Neural progenitor cell (in vitro differentiated cells): ENCODE data around the gene LAMP1. TPM values are rescaled to one million over a fixed set of nuclear protein-coding genes. Genes with fewer than 3 reads are reported as not detected.
A peak's percentile ranks its signal among the peaks of the same experiment; 100 is the strongest.

Experiments used
- DNase-seq: peaks from one replicate; pipeline ENCODE4 v3.0.0-alpha.2; 2016; ENCODE audit warnings: low spot score
- H2AFZ ChIP-seq: fragments of 200-600 bp; sonication (generic); replicated peaks from 2 replicates; pipeline ENCODE4 v1.6.1; 2016; ENCODE audit warnings: antibody characterized with exemption
- H3F3A ChIP-seq: fragments of 200-600 bp; sonication (generic); 2 replicates; pipeline ENCODE4 v1.6.1; 2016; ENCODE audit warnings: antibody characterized with exemption, low read depth
- H3K27ac ChIP-seq: fragments of 200-600 bp; sonication (generic); 2 replicates; pipeline ENCODE4 v1.5.1; 2016; ENCODE audit warnings: mild to moderate bottlenecking
- H3K27me3 ChIP-seq: fragments of 200-600 bp; sonication (generic); 2 replicates; pipeline ENCODE4 v1.6.1; 2016; ENCODE audit warnings: mild to moderate bottlenecking, moderate library complexity
- H3K36me3 ChIP-seq: fragments of 200-600 bp; sonication (generic); 2 replicates; pipeline ENCODE4 v1.5.1; 2016
- H3K4me1 ChIP-seq: fragments of 200-600 bp; sonication (generic); 2 replicates; pipeline ENCODE4 v1.6.1; 2016; ENCODE audit warnings: mixed run types
- H3K4me2 ChIP-seq: fragments of 200-600 bp; sonication (generic); 2 replicates; pipeline ENCODE4 v1.6.1; 2016
- H3K4me3 ChIP-seq: fragments of 200-600 bp; sonication (generic); 2 replicates; pipeline ENCODE4 v1.5.1; 2016
- H3K79me2 ChIP-seq: fragments of 200-600 bp; sonication (generic); 2 replicates; pipeline ENCODE4 v1.6.1; 2016; ENCODE audit warnings: low read depth
- H3K9ac ChIP-seq: fragments of 200-600 bp; sonication (generic); 2 replicates; pipeline ENCODE4 v1.6.1; 2016
- H3K9me3 ChIP-seq: fragments of 200-600 bp; sonication (generic); 2 replicates; pipeline ENCODE4 v1.5.1; 2016; ENCODE audit warnings: low read depth
- H4K20me1 ChIP-seq: fragments of 200-600 bp; sonication (generic); 2 replicates; pipeline ENCODE4 v1.6.1; 2016; ENCODE audit warnings: low read depth
- H3K27ac Mint-ChIP-seq: 3 replicates; pipeline ENCODE4 v1.8.0; 2021; ENCODE audit warnings: mixed read lengths
- H3K27me3 Mint-ChIP-seq: 2 replicates; pipeline ENCODE4 v1.8.0; 2022; ENCODE audit warnings: low read depth, mild to moderate bottlenecking, inconsistent platforms, moderate library complexity, mixed read lengths; ENCODE audit not compliant: insufficient read depth
- H3K36me3 Mint-ChIP-seq: 3 replicates; pipeline ENCODE4 v1.8.0; 2021; ENCODE audit warnings: mixed read lengths
- H3K4me1 Mint-ChIP-seq: 3 replicates; pipeline ENCODE4 v1.8.0; 2021; ENCODE audit warnings: mixed read lengths
- H3K4me3 Mint-ChIP-seq: 3 replicates; pipeline ENCODE4 v1.8.0; 2021; ENCODE audit warnings: mild to moderate bottlenecking, moderate library complexity, mixed read lengths
- H3K9me3 Mint-ChIP-seq: 3 replicates; pipeline ENCODE4 v1.8.0; 2020; ENCODE audit warnings: mixed read lengths
- EZH2 ChIP-seq: fragments of 200-600 bp; sonication (generic); IDR thresholded peaks from 2 replicates; pipeline ENCODE4 v1.6.1; 2017; ENCODE audit warnings: antibody characterized with exemption, mild to moderate bottlenecking, moderate library complexity
- EZH2phosphoT487 ChIP-seq: fragments of 200-600 bp; sonication (generic); IDR thresholded peaks from 2 replicates; pipeline ENCODE4 v1.6.1; 2017; ENCODE audit warnings: antibody characterized with exemption
- total RNA-seq: library from RNA; depleted of rRNA; stranded (reverse); fragments of >200 nt; gene quantifications from 2 replicates; pipeline ENCODE4 v1.2.3, GENCODE V29; 2015; ENCODE audit warnings: low replicate concordance
- TF ChIP-seq, protein P1 (sequence below): fragments of 200-600 bp; sonication (generic); IDR thresholded peaks from 2 replicates; pipeline ENCODE4 v1.5.1; 2017; ENCODE audit warnings: antibody characterized with exemption, mild to moderate bottlenecking

The LAMP1 gene
- total RNA-seq, 1 donor from 2014 or later = 49.7 TPM

GRCh38 chr13:113355621-113356020 lies 58.6 kb downstream of the LAMP1 start:
- Histone ChIP-seq H3K27me3 (no peaks in the 10 kb centered on the region), H3K79me2 (peaks cover 3% of the 10 kb centered on the region), H3K36me3 (no peaks in the 10 kb centered on the region), H3K4me2 (no peak overlapping the region), H2AFZ (no peak overlapping the region), H4K20me1 (no peaks in the 10 kb centered on the region), H3K9ac (no peak overlapping the region), H3K9me3 (no peaks in the 10 kb centered on the region), H3K4me3 (no peak overlapping the region), H3F3A (peaks cover 3% of the 10 kb centered on the region), H3K4me1 (no peaks in the 10 kb centered on the region), H3K27ac (no peak overlapping the region)
- TF ChIP-seq EZH2phosphoT487 = no peak
- TF ChIP-seq, protein P1, sequence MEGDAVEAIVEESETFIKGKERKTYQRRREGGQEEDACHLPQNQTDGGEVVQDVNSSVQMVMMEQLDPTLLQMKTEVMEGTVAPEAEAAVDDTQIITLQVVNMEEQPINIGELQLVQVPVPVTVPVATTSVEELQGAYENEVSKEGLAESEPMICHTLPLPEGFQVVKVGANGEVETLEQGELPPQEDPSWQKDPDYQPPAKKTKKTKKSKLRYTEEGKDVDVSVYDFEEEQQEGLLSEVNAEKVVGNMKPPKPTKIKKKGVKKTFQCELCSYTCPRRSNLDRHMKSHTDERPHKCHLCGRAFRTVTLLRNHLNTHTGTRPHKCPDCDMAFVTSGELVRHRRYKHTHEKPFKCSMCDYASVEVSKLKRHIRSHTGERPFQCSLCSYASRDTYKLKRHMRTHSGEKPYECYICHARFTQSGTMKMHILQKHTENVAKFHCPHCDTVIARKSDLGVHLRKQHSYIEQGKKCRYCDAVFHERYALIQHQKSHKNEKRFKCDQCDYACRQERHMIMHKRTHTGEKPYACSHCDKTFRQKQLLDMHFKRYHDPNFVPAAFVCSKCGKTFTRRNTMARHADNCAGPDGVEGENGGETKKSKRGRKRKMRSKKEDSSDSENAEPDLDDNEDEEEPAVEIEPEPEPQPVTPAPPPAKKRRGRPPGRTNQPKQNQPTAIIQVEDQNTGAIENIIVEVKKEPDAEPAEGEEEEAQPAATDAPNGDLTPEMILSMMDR = no peak
- no peak for TF ChIP-seq EZH2
- H3K4me3 Mint-ChIP-seq = no peak overlapping the region
- H3K27me3 Mint-ChIP-seq = peaks cover 2% of the 10 kb centered on the region
- H3K9me3 Mint-ChIP-seq = no peaks in the 10 kb centered on the region
- no peak for DNase-seq
- peaks cover 5% of the 10 kb centered on the region for H3K4me1 Mint-ChIP-seq
- peak overlapping the region; percentile 62 for H3K27ac Mint-ChIP-seq
- peaks cover 4% of the 10 kb centered on the region for H3K36me3 Mint-ChIP-seq

- Histone ChIP-seq H3K9me3 (no peaks in the 10 kb centered on the region), H3K4me1 (no peaks in the 10 kb centered on the region), H3K4me3 (no peak overlapping the region), H3K79me2 (peaks cover 9% of the 10 kb centered on the region), H3F3A (peaks cover 3% of the 10 kb centered on the region), H4K20me1 (no peaks in the 10 kb centered on the region), H3K4me2 (no peak overlapping the region), H3K36me3 (no peaks in the 10 kb centered on the region), H3K27ac (no peak overlapping the region), H2AFZ (no peak overlapping the region), H3K9ac (no peak overlapping the region), H3K27me3 (no peaks in the 10 kb centered on the region)
- peaks cover 5% of the 10 kb centered on the region for H3K4me1 Mint-ChIP-seq
- H3K9me3 Mint-ChIP-seq = no peaks in the 10 kb centered on the region
- no peak for TF ChIP-seq EZH2
- TF ChIP-seq EZH2phosphoT487 = no peak
- TF ChIP-seq, protein P1 = no peak
- no peak overlapping the region for H3K4me3 Mint-ChIP-seq
- H3K27ac Mint-ChIP-seq = no peak overlapping the region
- peaks cover 4% of the 10 kb centered on the region for H3K36me3 Mint-ChIP-seq
- peaks cover 2% of the 10 kb centered on the region for H3K27me3 Mint-ChIP-seq
- DNase-seq = no peak
These were observed 59.6 kb downstream of the LAMP1 start for GRCh38 chr13:113356596-113356995.

DNA sequence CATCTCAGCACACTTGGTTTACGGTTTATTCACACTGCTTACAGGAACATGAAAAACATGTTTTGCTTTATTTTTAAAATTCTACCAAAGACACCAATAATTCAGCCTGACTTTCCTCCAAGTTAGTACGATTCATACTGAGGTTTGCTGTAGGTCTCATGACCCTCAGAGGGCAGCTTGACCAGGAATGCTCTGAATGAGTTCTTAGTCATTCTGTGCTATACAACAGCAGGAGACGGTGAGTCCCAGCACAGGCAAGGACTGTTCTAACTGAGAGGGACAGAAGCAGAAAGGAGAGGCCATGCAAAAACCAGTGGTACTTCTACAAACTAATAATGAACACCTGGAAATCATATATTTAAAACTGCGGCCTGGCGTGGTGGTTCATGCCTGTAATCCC lies 60.5 kb downstream of the LAMP1 start:
- DNase-seq = no peak
- no peaks in the 10 kb centered on the region for H3K36me3 ChIP-seq
- Mint-ChIP-seq H3K27me3 (peaks cover 2% of the 10 kb centered on the region), H3K9me3 (no peaks in the 10 kb centered on the region), H3K36me3 (peaks cover 4% of the 10 kb centered on the region), H3K27ac (no peak overlapping the region), H3K4me1 (peaks cover 6% of the 10 kb centered on the region), H3K4me3 (no peak overlapping the region)
- peaks cover under 1% of the 10 kb centered on the region for H3K4me1 ChIP-seq
- H3K79me2 ChIP-seq = peaks cover 18% of the 10 kb centered on the region
- no peaks in the 10 kb centered on the region for H3K9me3 ChIP-seq
- peaks cover 7% of the 10 kb centered on the region for H4K20me1 ChIP-seq
- no peaks in the 10 kb centered on the region for H3K27me3 ChIP-seq
- H2AFZ ChIP-seq = no peak overlapping the region
- H3F3A ChIP-seq = no peaks in the 10 kb centered on the region
- TF ChIP-seq EZH2 (no peak), EZH2phosphoT487 (no peak)
- TF ChIP-seq, protein P1 = no peak
- no peak overlapping the region for H3K4me3 ChIP-seq
- H3K4me2 ChIP-seq = no peak overlapping the region
- no peak overlapping the region for H3K9ac ChIP-seq
- no peak overlapping the region for H3K27ac ChIP-seq
